Activated T-cell treated with anti-CD3 and anti-CD28 coated beads, Interleukin-2, amount 50 U/mL, for 72 hours (primary cell): ENCODE data around the gene DLG2. TPM values are rescaled to one million over a fixed set of nuclear protein-coding genes. Genes with fewer than 3 reads are reported as not detected.

Experiments used
- ATAC-seq, 2 donors: fragments of 150-1000 bp; cut with Tn5 transposase; replicated peaks in 1 of 2; 2 replicates each; pipeline ENCODE4 v1.10.0; 2021; ENCODE audit warnings: moderate library complexity in 2 of 2, mild to moderate bottlenecking in 1 of 2
- DNase-seq, 2 donors: peaks; one replicate each; pipeline ENCODE4 v3.0.0; 2021 to 2022; ENCODE audit warnings: mixed read lengths in 1 of 2
- H3K27ac Mint-ChIP-seq: one replicate; pipeline ENCODE4 v1.8.0; 2022; ENCODE audit warnings: mild to moderate bottlenecking, moderate library complexity, mixed read lengths
- H3K27me3 Mint-ChIP-seq: one replicate; pipeline ENCODE4 v1.8.0; 2022; ENCODE audit warnings: low read depth, mixed read lengths
- H3K36me3 Mint-ChIP-seq, 2 donors: one replicate each; pipeline ENCODE4 v1.8.0; 2022; ENCODE audit warnings: mixed read lengths in 2 of 2, mild to moderate bottlenecking in 1 of 2; ENCODE audit not compliant: insufficient read depth in 2 of 2
- H3K4me1 Mint-ChIP-seq: one replicate; pipeline ENCODE4 v1.8.0; 2022; ENCODE audit warnings: low read depth, mixed read lengths
- H3K4me3 Mint-ChIP-seq, 2 donors: one replicate each; pipeline ENCODE4 v1.8.0; 2022; ENCODE audit warnings: mild to moderate bottlenecking in 2 of 2, mixed read lengths in 2 of 2, moderate library complexity in 2 of 2
- H3K9me3 Mint-ChIP-seq, 2 donors: one replicate each; pipeline ENCODE4 v1.8.0; 2022; ENCODE audit warnings: mixed read lengths in 2 of 2
- total RNA-seq, 2 donors: library from RNA; stranded (reverse); gene quantifications; one replicate each; pipeline ENCODE4 v1.2.3, GENCODE V29; 2022

Gene DLG2
- total RNA-seq, 2 donors from 2014 or later = 4.1 to 5.3 TPM

DNA sequence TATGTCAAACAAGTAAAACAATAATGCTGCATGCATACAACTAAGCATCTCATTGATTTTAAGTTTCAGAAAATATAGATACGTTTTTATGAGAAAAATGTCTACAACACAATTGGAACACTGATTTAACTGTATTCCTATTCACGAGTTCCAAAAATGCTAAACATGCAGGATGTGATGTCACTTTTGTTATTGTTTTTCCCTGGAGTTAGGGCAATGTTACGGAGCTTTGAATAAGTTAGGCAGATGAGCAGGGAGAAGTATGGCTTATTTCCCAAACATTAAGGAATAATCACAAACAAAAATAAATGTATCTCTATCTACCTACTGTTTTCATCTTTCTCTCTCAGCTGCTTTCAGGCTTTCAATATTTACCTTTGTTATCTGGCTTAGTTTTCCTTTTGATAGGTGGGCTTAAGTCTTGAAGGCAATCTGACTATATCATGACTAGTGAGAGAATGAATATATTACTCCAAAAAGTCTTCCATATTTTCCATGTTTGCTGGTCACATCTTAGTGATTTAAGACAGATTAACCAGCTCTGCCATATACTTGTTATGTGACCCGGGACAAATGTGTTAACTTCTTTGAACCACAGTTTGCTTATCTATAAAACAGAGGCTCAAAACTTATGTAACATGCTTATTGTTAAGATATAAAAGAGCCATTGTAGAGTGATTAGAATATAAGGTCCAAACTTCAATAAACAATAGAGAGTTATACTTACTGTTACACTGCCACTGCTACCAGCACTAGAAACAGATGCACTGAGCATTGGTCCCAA lies 1486.6 kb downstream of the DLG2 start:
- Mint-ChIP-seq H3K4me1 (no peaks in the 10 kb centered on the region), H3K27ac (no peak overlapping the region), H3K9me3 (peaks cover 5% of the 10 kb centered on the region in 2 donors), H3K27me3 (no peaks in the 10 kb centered on the region), H3K36me3 (no peaks in the 10 kb centered on the region), H3K4me3 (no peak overlapping the region)
- no peak for DNase-seq
- no peak for ATAC-seq

DNA sequence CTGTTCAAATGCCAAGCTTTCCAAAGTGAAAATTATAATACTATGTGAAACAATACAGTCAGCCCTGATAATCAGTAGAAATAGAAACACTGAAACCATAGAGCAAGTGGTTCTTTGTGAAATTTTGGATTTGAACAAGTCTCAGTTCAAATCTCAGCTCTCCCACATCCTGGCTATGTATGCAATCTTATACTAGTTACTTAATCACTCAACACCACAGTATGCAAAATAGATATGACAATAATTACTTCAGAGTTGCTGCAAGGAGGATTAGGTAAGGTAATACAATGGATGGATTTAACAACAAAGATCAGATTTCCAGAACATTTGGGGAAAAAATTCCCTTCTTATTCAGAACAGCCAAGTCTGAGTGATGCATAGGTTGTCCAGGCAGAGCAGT lies 1489.2 kb downstream of the DLG2 start:
- H3K4me3 Mint-ChIP-seq = no peak overlapping the region
- ATAC-seq (no peak), DNase-seq (no peak)
- no peaks in the 10 kb centered on the region for H3K36me3 Mint-ChIP-seq
- H3K27me3 Mint-ChIP-seq = no peaks in the 10 kb centered on the region
- no peak overlapping the region for H3K27ac Mint-ChIP-seq
- H3K4me1 Mint-ChIP-seq = no peaks in the 10 kb centered on the region
- H3K9me3 Mint-ChIP-seq = peaks cover 8% of the 10 kb centered on the region in 2 donors

DNA sequence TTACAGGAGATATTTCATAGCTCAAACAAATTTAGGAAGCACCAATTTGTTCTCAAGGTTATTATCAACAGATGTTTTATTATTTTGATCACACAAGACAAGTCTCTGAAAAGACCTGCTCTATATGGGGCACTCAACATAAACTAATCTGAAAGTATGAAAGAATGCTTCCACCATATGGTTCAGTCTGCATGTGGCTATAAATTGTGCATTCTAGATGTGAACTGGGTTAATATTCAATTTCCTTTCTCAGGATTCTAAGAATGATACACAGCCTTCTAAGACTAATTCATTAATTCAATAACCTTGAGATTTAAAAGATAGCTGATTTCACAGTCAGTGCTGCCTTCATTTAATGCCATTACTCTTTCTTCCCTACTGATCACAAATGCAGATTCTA lies 1489.6 kb downstream of the DLG2 start:
- Mint-ChIP-seq H3K27ac (no peak overlapping the region), H3K36me3 (no peaks in the 10 kb centered on the region), H3K27me3 (no peaks in the 10 kb centered on the region), H3K4me3 (no peak overlapping the region), H3K9me3 (peaks cover 8 to 10% of the 10 kb centered on the region in 2 donors), H3K4me1 (no peaks in the 10 kb centered on the region)
- ATAC-seq (no peak), DNase-seq (no peak)

DNA sequence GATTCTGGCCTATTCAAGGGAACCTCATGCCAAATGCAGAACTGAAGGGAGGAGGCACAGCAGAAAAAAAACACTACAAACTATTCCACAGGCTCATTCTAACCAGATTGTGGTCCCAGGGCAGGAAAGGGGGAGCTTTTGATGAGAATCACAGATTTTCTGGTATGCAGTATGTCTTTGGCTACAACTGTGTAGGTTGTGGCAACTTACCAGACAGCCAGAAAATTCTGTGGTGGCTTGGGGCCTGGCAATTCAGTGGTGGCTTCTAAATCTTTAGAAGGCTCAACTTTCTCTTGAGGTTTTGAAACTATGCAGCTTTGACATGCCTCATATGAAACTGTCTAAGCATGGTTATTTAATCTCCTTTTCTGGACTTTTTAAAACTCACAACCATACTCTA lies 1490.2 kb downstream of the DLG2 start:
- Mint-ChIP-seq H3K27me3 (no peaks in the 10 kb centered on the region), H3K9me3 (peaks cover 8 to 10% of the 10 kb centered on the region in 2 donors), H3K4me3 (no peak overlapping the region), H3K27ac (no peak overlapping the region), H3K4me1 (no peaks in the 10 kb centered on the region), H3K36me3 (no peaks in the 10 kb centered on the region)
- ATAC-seq (no peak), DNase-seq (no peak)

DNA sequence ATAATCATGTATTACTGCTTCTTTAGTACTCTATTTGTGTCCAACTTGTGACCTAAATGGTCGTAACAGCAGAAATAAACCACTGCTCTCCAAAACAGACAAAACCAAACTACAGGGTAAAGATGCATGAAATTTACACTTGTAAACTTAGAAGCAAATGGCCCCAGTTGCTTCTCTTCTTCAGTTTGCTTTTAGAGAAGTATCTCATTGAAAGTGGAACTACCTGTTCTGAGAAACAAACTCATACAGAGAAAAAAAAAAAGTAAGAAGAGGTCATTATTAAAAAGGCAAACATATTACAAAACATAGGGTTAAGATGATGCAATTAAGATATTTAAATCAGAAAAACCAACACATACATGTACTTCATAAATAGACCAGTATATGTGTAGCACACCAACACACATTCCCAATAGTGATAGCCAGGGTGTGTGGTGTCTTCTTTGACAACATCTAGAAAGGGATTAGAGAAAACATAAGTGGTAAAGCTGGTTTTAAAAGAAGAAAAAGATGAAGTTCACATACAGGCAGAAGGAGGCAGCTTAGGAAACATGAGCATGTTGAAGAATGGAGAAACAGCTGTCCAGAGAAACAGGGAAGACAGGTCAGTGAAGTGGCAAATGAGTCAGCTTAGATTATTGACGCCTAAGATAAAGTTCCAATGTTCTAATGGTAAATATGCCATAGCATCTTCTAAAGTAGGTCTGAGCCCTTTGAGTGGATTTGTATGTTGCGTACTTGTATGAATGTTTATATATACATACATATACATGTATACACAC lies 1496.3 kb downstream of the DLG2 start:
- ATAC-seq = no peak
- Mint-ChIP-seq H3K9me3 (peaks cover 14 to 16% of the 10 kb centered on the region in 2 donors), H3K27me3 (no peaks in the 10 kb centered on the region), H3K4me3 (no peak overlapping the region), H3K4me1 (no peaks in the 10 kb centered on the region), H3K36me3 (no peaks in the 10 kb centered on the region), H3K27ac (no peak overlapping the region)
- DNase-seq = no peak

DNA sequence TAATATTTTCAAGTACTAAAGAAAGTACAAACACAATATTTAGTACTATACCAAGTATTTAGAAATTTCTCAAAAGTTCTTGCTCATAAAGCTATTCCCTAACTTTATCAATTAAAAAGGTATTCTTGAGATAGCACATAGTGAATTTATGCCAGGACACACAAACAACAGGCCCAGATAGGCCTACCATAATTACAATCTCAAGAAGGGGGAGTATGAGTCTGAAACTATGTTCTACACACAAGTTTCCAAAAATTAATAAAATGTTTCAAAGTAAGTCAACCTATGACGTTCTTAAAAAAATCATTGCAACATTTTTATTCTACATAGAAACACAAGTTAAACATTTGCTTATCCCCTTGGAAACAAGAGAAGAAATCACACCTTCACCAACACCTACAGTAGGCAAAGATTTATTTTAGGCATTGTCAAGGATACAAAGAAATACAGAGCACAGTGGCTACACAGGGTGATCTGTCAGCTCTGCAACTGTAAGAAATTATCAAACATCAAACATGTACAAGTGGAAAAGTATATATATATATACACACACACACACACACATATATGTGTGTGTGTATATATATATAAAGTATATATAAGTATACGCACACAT lies 1497.1 kb downstream of the DLG2 start:
- Mint-ChIP-seq H3K9me3 (peaks cover 9 to 12% of the 10 kb centered on the region in 2 donors), H3K27ac (no peak overlapping the region), H3K27me3 (no peaks in the 10 kb centered on the region), H3K4me3 (no peak overlapping the region), H3K36me3 (no peaks in the 10 kb centered on the region), H3K4me1 (no peaks in the 10 kb centered on the region)
- ATAC-seq = no peak
- DNase-seq = no peak

DNA sequence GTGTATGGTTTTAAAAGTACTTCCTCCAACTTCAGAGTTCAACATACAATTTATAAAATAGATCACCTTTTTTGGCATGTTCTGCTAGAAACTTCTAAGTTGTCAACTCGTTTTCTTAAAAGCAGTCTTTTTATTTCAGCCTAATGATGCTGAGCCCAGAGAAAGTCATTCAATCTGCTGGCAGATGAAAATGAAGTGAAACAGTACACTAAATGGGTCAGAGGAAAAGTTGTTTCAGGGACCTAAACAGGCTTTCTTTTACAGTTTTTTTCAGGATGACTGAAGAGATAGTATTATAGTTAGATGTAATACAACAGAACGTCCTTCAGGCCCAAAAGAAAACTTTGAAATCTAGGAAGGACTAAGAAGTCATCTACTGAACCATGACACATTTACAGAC lies 1498.3 kb downstream of the DLG2 start:
- no peaks in the 10 kb centered on the region for H3K27me3 Mint-ChIP-seq
- no peak overlapping the region for H3K27ac Mint-ChIP-seq
- H3K4me1 Mint-ChIP-seq = no peaks in the 10 kb centered on the region
- ATAC-seq (no peak), DNase-seq (no peak)
- H3K4me3 Mint-ChIP-seq = no peak overlapping the region
- H3K36me3 Mint-ChIP-seq = no peaks in the 10 kb centered on the region
- peaks cover 10 to 11% of the 10 kb centered on the region in 2 donors for H3K9me3 Mint-ChIP-seq

DNA sequence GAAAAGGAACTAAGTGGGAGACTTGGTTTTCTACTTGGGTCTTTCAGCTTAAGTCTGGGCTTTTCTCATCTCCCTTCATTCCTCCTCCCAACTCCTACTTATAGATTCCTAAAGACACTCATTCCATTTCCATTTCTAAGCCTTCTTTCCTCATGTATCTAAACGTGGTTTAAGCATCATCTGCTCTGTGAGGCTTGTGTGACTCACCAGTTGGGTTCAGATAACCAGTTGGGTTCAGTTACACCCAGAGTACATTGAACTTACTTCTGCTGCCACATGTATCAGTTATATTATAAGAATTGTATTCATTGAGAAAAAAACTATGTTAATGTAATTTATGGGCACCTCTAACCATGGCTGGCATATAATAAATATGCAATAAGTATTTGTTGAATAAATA lies 1509.8 kb downstream of the DLG2 start:
- H3K4me3 Mint-ChIP-seq = no peak overlapping the region
- DNase-seq = no peak
- H3K27me3 Mint-ChIP-seq = no peaks in the 10 kb centered on the region
- peaks cover under 1 to 2% of the 10 kb centered on the region in 2 donors for H3K36me3 Mint-ChIP-seq
- no peak for ATAC-seq
- no peak overlapping the region for H3K27ac Mint-ChIP-seq
- no peaks in the 10 kb centered on the region for H3K4me1 Mint-ChIP-seq
- peaks cover 3 to 10% of the 10 kb centered on the region in 2 donors for H3K9me3 Mint-ChIP-seq

DNA sequence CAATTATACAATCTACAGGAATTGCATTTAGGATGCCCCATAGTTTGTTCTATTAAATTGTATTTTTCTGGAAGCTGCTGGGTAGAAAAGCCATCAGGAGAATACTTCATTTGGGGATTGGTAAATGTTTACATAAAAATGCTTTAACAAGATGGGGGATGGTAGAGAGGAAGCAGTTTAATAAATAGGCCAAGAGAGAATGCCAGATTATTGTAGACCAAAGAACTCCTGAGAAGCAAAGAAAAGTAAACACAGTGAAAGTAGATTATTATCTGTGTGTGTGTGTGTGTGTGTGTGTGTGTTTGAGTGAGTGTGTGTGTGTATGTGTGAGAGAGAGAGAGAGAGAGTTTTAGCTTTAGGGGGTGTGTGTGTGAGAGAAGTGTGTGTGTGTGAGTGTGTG lies 1520.6 kb downstream of the DLG2 start:
- no peaks in the 10 kb centered on the region for H3K4me1 Mint-ChIP-seq
- H3K27ac Mint-ChIP-seq = no peak overlapping the region
- H3K36me3 Mint-ChIP-seq = no peaks in the 10 kb centered on the region
- ATAC-seq = no peak
- H3K9me3 Mint-ChIP-seq = peaks cover 4 to 8% of the 10 kb centered on the region in 2 donors
- H3K4me3 Mint-ChIP-seq = no peak overlapping the region
- no peak for DNase-seq
- H3K27me3 Mint-ChIP-seq = no peaks in the 10 kb centered on the region

DNA sequence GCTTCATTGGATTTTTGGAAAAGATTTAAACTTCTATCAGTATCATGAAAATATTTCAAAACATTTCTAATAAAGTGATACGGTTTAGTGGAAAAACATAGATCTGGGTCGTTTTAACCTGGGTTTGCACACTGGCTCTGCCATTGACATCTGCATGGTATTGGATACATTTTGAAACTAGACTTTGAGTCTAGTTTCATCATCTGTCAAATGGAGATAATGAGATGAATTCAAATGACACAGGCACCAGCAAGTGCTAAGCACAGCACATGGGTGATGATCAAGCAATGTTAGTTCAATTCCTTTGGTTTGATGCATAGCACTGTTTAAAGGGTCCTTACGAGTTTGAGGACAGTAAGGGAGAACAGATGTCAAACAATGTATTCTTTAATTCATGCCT lies 1522.0 kb downstream of the DLG2 start:
- no peak for DNase-seq
- Mint-ChIP-seq H3K36me3 (no peaks in the 10 kb centered on the region), H3K4me1 (no peaks in the 10 kb centered on the region), H3K4me3 (no peak overlapping the region), H3K9me3 (peaks cover 2 to 8% of the 10 kb centered on the region in 2 donors), H3K27me3 (no peaks in the 10 kb centered on the region), H3K27ac (no peak overlapping the region)
- ATAC-seq = no peak

DNA sequence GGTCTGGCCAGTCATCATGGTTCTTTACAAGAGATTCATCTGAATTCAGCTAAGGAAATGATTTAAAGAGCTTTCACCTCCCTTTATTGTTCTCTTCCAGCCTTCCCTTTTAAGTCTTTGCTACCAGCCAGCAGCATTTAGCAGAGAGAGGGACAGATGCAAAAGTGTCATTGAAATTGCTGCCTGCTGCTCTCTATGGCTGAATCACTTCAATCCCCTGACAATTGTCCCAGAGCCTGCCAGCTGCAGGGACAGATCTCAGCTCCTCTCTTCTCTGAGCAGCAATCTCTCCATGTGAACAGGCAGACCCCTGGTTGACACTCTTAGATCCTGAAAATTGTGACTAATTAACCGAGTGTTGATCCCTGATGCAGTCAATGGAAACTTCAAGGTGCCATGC lies 1524.0 kb downstream of the DLG2 start:
- H3K27me3 Mint-ChIP-seq = no peaks in the 10 kb centered on the region
- ATAC-seq (no peak), DNase-seq (no peak)
- H3K36me3 Mint-ChIP-seq = no peaks in the 10 kb centered on the region
- no peak overlapping the region for H3K27ac Mint-ChIP-seq
- peaks cover 8% of the 10 kb centered on the region in 2 donors for H3K9me3 Mint-ChIP-seq
- H3K4me3 Mint-ChIP-seq = no peak overlapping the region
- no peaks in the 10 kb centered on the region for H3K4me1 Mint-ChIP-seq

DNA sequence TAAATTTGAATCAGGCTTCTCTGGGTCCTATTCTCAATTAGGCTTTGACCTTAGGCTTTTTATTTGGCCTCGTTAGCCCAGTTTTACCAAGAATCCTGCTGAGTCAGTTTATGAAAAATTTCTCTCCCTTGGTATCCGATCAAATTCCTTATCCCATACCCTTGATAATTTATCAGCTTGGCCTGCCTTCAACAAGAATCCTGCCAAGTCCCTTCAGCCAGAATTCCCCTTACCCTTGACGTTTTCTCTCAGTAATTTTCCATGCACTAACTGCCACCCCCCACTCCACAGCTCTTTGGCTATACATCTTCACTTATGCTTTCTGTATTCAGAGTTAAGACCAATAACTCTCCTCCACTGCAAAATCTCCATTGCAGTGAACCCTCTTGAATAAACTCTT lies 1530.0 kb downstream of the DLG2 start:
- DNase-seq (no peak), ATAC-seq (no peak)
- Mint-ChIP-seq H3K36me3 (no peaks in the 10 kb centered on the region), H3K27me3 (no peaks in the 10 kb centered on the region), H3K4me3 (no peak overlapping the region), H3K4me1 (no peaks in the 10 kb centered on the region), H3K27ac (no peak overlapping the region), H3K9me3 (peaks cover 8 to 10% of the 10 kb centered on the region in 2 donors)

DNA sequence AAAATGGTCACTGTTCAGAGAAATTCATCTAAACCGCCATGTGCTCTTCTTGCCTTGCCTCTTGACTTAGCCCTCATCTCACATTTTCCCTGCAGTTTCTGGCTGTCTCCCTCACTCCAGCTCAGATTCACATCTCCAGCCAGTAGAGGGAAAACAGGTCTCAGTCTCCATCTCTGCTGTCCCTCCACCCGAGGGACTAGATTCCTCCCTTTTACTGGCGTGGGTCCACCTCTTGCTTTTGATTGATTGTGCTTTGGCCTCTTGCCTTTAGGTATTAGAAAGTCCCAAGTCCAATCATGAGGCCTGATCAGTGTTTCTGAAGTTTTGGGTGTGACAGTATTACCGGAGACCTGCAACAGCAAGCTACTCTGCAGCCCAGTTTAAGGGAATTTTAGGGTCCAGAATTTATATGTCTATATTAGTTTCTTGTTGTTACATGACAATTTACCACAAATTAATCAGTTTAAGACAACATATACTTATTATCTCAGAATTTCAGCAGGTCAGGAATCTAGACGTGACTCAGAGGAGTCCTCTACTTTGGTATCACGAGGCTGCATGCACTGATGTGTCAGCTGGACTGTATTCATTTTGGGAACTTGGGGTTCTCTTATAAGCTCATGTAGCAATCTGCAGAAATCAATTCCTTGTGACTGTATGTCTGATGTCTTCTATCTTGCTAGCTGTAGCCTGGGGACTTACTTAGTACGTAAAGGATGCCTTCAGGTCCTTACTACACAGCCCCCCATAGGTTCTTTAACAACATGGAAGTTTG lies 1535.7 kb downstream of the DLG2 start:
- Mint-ChIP-seq H3K36me3 (no peaks in the 10 kb centered on the region), H3K27ac (no peak overlapping the region), H3K27me3 (no peaks in the 10 kb centered on the region), H3K4me3 (no peak overlapping the region), H3K9me3 (peaks cover 2 to 9% of the 10 kb centered on the region in 2 donors), H3K4me1 (no peaks in the 10 kb centered on the region)
- ATAC-seq (no peak), DNase-seq (no peak)
